C4-2B (cell line): ENCODE results near the gene TMCC3.

Experiments
- H3K27ac ChIP-seq: fragments of 450-650 bp; 2 replicates; pipeline ENCODE4 v1.5.1; 2017
- ZFX ChIP-seq: fragments of 450-650 bp; IDR thresholded peaks from 2 replicates; pipeline ENCODE4 v1.6.1; 2017
- TF ChIP-seq, protein P1 (sequence below): fragments of 450-650 bp; conservative IDR thresholded peaks from 2 replicates; pipeline ENCODE4 v1.5.1; 2017; ENCODE audit warnings: mild to moderate bottlenecking

TMCC3 gene

DNA sequence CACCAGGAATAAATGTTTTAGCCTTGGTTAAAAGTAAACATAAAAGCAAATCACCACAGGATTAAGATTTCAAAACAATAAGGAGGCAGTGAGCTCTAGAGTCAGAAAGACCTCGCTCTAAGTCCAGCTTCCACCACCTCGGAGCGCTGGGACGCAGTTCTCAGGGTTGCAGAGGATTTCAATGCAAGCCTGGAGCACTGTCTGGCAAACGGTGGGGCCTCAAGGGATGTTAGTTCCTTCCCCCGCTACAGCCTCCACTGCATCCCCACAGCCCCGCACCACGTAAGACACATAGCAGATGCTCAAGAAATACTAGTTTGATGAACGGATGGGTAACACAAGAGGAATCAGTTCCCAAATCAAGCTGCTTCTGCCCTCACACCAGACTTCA, 39.3 kb upstream of the TMCC3 start:
- no peak overlapping the region for H3K27ac ChIP-seq
- TF ChIP-seq ZFX, result no peak
- TF ChIP-seq, protein P1, sequence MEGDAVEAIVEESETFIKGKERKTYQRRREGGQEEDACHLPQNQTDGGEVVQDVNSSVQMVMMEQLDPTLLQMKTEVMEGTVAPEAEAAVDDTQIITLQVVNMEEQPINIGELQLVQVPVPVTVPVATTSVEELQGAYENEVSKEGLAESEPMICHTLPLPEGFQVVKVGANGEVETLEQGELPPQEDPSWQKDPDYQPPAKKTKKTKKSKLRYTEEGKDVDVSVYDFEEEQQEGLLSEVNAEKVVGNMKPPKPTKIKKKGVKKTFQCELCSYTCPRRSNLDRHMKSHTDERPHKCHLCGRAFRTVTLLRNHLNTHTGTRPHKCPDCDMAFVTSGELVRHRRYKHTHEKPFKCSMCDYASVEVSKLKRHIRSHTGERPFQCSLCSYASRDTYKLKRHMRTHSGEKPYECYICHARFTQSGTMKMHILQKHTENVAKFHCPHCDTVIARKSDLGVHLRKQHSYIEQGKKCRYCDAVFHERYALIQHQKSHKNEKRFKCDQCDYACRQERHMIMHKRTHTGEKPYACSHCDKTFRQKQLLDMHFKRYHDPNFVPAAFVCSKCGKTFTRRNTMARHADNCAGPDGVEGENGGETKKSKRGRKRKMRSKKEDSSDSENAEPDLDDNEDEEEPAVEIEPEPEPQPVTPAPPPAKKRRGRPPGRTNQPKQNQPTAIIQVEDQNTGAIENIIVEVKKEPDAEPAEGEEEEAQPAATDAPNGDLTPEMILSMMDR, result no peak

DNA sequence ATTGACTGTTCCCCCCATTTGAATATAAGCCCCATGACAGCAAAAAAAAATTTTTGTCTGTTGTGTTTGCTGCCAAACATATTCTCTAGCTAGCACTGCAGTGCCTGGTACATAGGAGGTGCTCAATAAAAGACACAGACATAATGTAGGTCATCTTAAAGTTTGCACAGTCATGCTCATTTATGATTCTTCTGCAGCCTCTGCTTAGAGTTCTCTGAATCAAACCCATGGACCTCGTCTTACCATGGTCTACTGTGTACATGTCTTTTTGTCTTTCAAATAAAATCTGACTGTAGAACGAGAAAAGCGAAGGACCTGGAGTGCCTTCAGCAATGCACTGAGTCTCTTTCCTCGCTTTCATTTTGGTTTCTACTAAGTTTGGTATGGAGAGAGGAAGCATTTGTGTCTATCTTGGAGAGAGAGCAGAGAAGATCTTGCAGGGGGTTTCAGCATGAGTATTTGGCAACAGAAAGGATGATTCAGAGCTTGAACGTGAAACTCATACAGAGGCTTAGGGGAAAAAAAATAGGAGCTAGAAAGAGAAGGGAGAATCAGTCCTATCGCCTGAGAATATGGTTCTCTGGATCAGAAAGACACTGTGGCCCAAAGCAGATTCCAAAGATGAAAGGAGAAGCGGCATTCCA, 38.8 kb upstream of the TMCC3 start:
- TF ChIP-seq ZFX, result no peak
- TF ChIP-seq, protein P1, result no peak

DNA sequence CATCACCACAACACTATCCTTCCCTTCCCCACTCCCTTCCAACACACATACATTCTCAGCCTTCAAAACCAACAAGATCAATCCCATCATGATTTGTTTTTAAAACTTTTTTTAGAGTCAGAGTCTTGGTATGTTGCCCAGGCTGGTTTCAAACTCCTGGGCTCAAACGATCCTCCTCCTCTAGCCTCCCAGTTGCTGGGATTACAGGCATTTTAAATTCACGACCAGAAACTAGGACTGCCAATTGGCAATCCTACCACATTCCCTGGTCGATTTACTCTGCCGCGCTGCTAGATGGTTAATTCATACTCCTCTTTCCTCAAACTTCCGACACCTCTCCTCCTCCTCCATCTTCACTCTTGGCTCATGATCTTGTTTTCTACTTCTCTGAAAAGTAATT, 37.5 kb upstream of the TMCC3 start:
- H3K27ac ChIP-seq, result no peak overlapping the region
- no peak for TF ChIP-seq ZFX
- TF ChIP-seq, protein P1, result no peak

More for the DNA sequence above, 38.8 kb upstream of the TMCC3 start:
- no peak overlapping the region for H3K27ac ChIP-seq

DNA sequence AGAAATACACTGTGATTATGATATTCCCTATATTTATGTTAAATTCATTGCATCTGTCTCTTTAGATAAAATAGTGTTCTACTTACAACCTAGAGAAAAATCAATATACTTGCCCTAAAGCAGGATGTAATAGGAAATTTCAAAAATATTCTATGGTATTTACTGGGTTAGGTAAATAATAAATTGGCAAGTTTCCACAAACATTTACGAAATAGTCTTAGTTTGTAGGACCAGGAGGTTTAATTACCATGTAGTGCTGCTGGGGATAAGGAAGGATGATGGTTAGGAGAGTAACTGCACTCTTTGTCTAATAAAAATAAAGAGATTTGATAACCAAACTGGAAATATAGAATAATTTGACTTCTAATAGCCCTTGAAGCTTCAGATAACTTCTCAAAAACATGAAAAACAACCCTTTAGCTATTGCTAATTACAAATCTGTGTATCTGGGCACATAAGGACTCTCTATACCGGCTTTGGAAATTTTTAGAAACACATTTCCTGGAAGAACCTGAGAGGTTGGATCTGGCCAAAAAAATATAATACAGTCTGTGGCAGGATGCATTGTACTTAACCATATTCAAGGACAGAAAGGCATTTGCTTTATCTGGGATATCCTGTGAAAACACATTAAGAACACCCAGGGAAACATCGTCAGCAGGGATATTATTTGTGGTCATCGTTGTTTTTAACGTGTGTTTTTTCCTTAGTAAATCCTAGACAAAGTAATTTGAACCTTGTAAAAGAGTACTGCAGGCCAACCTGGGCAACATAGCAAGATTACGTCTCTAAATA, 36.7 kb upstream of the TMCC3 start:
- TF ChIP-seq ZFX, result no peak
- TF ChIP-seq, protein P1, result no peak
- no peak overlapping the region for H3K27ac ChIP-seq

DNA sequence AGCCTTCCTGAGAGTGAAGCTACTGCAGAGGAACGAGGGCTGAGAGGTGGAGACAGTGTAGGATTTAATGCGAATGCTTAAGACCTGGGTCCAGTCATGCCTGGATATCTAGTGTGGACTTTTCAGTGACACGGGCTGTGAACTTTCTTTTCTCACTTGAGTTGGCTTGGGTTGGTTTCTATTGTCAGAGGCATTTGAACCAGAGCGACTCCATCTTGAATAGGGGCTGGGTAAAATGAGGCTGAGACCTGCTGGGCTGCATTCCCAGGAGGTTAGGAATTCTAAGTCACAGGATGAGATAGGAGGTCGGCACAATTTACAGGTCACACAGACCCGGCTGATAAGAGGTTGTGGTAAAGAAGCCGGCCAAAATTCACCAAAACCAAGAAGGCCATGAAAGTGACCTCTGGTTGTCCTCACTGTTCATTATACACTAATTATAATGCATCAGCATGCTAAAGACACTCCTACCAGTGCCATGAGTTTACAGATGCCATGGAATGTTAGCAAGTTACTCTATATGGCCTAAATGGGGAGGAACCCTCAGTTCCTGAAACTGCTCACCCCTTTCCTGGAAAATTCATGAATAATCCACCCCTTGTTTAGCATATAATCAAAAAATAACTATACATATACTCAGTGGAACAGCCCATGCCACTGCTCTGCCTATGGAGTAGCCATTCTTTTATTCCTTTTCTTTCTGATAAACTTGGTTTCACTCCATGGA, 34.2 kb upstream of the TMCC3 start:
- no peak overlapping the region for H3K27ac ChIP-seq
- TF ChIP-seq, protein P1, result no peak
- TF ChIP-seq ZFX, result no peak

DNA sequence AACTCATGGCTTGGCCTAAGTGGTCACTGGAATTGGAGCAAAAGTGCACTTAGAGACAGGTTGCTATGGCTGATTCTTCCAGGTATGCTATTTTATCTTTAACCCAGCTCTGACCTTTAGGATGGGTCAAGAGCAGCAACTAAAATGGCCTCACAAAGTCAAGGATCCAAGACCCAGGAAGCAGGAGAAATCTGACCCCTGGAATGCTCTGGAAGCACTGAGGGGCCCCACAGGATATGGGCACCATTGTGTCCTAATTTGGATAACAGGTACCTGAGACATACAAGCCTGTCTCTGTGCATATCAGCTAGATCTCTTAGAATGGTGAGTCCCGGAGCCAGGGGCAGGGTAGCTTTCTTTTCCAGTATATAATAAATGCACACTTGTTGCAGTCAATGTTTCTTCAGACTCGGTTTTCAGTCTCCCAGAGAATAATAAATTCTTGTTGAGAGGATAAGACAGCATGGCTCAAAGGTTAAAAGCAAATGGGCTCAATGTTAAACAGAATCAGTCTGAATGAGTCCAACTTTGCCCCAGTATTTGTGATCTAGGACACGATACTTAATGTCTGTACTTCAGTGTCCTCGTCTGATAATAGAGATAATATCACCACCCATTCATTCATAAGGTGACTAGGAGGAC, 29.3 kb upstream of the TMCC3 start:
- H3K27ac ChIP-seq, result no peak overlapping the region
- no peak for TF ChIP-seq ZFX
- TF ChIP-seq, protein P1, result no peak

DNA sequence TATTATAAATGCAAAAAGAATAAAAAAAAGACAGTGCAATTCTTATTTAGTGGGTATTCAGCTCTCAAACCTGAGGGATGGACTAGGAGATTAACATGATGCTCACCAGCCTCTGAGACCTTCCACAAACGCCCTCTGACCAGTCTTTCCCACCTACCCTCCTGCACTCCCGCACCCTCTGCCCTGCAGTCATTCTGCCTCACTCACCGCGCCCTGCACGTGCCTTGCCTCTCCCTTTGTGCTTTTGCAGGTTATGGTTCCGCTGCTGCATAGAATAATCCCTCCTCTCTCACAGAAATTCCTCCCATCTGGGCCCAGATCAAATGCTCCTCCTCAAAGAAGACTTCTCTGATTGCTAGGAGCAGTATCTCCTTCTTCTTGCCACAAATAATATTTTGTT, 28.5 kb upstream of the TMCC3 start:
- TF ChIP-seq, protein P1, result no peak
- TF ChIP-seq ZFX, result no peak

More for the DNA sequence above, 28.5 kb upstream of the TMCC3 start:
- H3K27ac ChIP-seq, result no peak overlapping the region
